ENCODE measurements around the gene PLA2R1.
"Not testable (repeated sequence)": the region's sequence is repeated elsewhere in the genome, so short reads cannot be mapped to it uniquely, and the experiment has no call there.

Gene PLA2R1

GRCh38 chr2:160064916-160065315 is 2.5 kb upstream of the PLA2R1 start:
- in situ Hi-C loops (cut with MboI; ENCODE audit: low sequenced_read_pairs), result no loop called here

GRCh38 chr2:160063879-160064612 is 1.6 kb upstream of the PLA2R1 start:
- in situ Hi-C loops (cut with MboI; ENCODE audit: low sequenced_read_pairs), result no loop called here

GRCh38 chr2:160063271-160063670 is 856 bp upstream of the PLA2R1 start:
- in situ Hi-C loops (cut with MboI; ENCODE audit: low sequenced_read_pairs), result no loop called here

GRCh38 chr2:160061944-160062291 is 497 bp downstream of the PLA2R1 start:
- in situ Hi-C loops (cut with MboI; ENCODE audit: low sequenced_read_pairs), result no loop called here

GRCh38 chr2:160061533-160061932 is 882 bp downstream of the PLA2R1 start:
- in situ Hi-C loops (cut with MboI; ENCODE audit: low sequenced_read_pairs), result no loop called here

- in situ Hi-C loops (cut with MboI; ENCODE audit: low sequenced_read_pairs), result no loop called here
These were observed 2.1 kb downstream of the PLA2R1 start for GRCh38 chr2:160060297-160060696.

- in situ Hi-C loops (cut with MboI; ENCODE audit: low sequenced_read_pairs), result no loop called here
These were observed 5.1 kb downstream of the PLA2R1 start for GRCh38 chr2:160057356-160057755.

GRCh38 chr2:160055726-160056108 is 6.7 kb downstream of the PLA2R1 start:
- in situ Hi-C loops (cut with MboI; ENCODE audit: low sequenced_read_pairs), result no loop called here

- in situ Hi-C loops (cut with MboI; ENCODE audit: low sequenced_read_pairs), result no loop called here
These were observed 7.3 kb downstream of the PLA2R1 start for GRCh38 chr2:160054984-160055725.

- in situ Hi-C loops (cut with MboI; ENCODE audit: low sequenced_read_pairs), result no loop called here
These were observed 8.5 kb downstream of the PLA2R1 start for GRCh38 chr2:160053946-160054345.

GRCh38 chr2:160052531-160052930 is 9.9 kb downstream of the PLA2R1 start:
- in situ Hi-C loops (cut with MboI; ENCODE audit: low sequenced_read_pairs), result no loop called here

GRCh38 chr2:160051371-160051800 is 11.0 kb downstream of the PLA2R1 start:
- in situ Hi-C loops (cut with MboI; ENCODE audit: low sequenced_read_pairs), result no loop called here

- in situ Hi-C loops (cut with MboI; ENCODE audit: low sequenced_read_pairs), result no loop called here
These were observed 12.3 kb downstream of the PLA2R1 start for GRCh38 chr2:160050147-160050546.

- in situ Hi-C loops (cut with MboI; ENCODE audit: low sequenced_read_pairs), result no loop called here
These were observed 16.7 kb downstream of the PLA2R1 start for GRCh38 chr2:160045703-160046210.

GRCh38 chr2:160044728-160045127 is 17.7 kb downstream of the PLA2R1 start:
- in situ Hi-C loops (cut with MboI; ENCODE audit: low sequenced_read_pairs), result no loop called here

GRCh38 chr2:160043265-160043664 is 19.1 kb downstream of the PLA2R1 start:
- in situ Hi-C loops (cut with MboI; ENCODE audit: low sequenced_read_pairs), result no loop called here

GRCh38 chr2:160042054-160042453 is 20.4 kb downstream of the PLA2R1 start:
- in situ Hi-C loops (cut with MboI; ENCODE audit: low sequenced_read_pairs), result no loop called here

- in situ Hi-C loops (cut with MboI; ENCODE audit: low sequenced_read_pairs), result no loop called here
These were observed 21.3 kb downstream of the PLA2R1 start for GRCh38 chr2:160041091-160041490.

- in situ Hi-C loops (cut with MboI; ENCODE audit: low sequenced_read_pairs), result no loop called here
These were observed 23.1 kb downstream of the PLA2R1 start for GRCh38 chr2:160039166-160039903.

- in situ Hi-C loops (cut with MboI; ENCODE audit: low sequenced_read_pairs), result not testable (repeated sequence)
These were observed 23.8 kb downstream of the PLA2R1 start for GRCh38 chr2:160038662-160039061.

- in situ Hi-C loops (cut with MboI; ENCODE audit: low sequenced_read_pairs), result no loop called here
These were observed 25.7 kb downstream of the PLA2R1 start for GRCh38 chr2:160036736-160037135.

- in situ Hi-C loops (cut with MboI; ENCODE audit: low sequenced_read_pairs), result no loop called here
These were observed 27.3 kb downstream of the PLA2R1 start for GRCh38 chr2:160035125-160035524.
